ENCODE measurements around the gene LAMA5.

Gene LAMA5

GRCh38 chr20:62403331-62403730, 36.2 kb upstream of the LAMA5 start:
- DNase-seq (ENCODE audit: low read depth), result no peak

- DNase-seq (ENCODE audit: low read depth), result no peak
Measured at GRCh38 chr20:62402456-62403150, 35.5 kb upstream of the LAMA5 start.

- DNase-seq (ENCODE audit: low read depth), result no peak
Measured at GRCh38 chr20:62401331-62401779, 34.2 kb upstream of the LAMA5 start.

- DNase-seq (ENCODE audit: low read depth), result no peak
Measured at GRCh38 chr20:62400541-62400940, 33.4 kb upstream of the LAMA5 start.

GRCh38 chr20:62400021-62400420, 32.9 kb upstream of the LAMA5 start:
- DNase-seq (ENCODE audit: low read depth), result no peak

GRCh38 chr20:62398120-62398821, 31.2 kb upstream of the LAMA5 start:
- no peak for DNase-seq (ENCODE audit: low read depth)

GRCh38 chr20:62396367-62397239, 29.5 kb upstream of the LAMA5 start:
- DNase-seq (ENCODE audit: low read depth), result no peak

- no peak for DNase-seq (ENCODE audit: low read depth)
Measured at GRCh38 chr20:62395311-62396242, 28.5 kb upstream of the LAMA5 start.

- no peak for DNase-seq (ENCODE audit: low read depth)
Measured at GRCh38 chr20:62394248-62395245, 27.4 kb upstream of the LAMA5 start.

GRCh38 chr20:62393830-62394229, 26.7 kb upstream of the LAMA5 start:
- DNase-seq (ENCODE audit: low read depth), result no peak

GRCh38 chr20:62393335-62393665, 26.2 kb upstream of the LAMA5 start:
- DNase-seq (ENCODE audit: low read depth), result no peak

GRCh38 chr20:62392621-62393334, 25.7 kb upstream of the LAMA5 start:
- no peak for DNase-seq (ENCODE audit: low read depth)

GRCh38 chr20:62392077-62392418, 24.9 kb upstream of the LAMA5 start:
- DNase-seq (ENCODE audit: low read depth), result no peak

- no peak for DNase-seq (ENCODE audit: low read depth)
Measured at GRCh38 chr20:62391165-62392076, 24.3 kb upstream of the LAMA5 start.

GRCh38 chr20:62390317-62391164, 23.4 kb upstream of the LAMA5 start:
- DNase-seq (ENCODE audit: low read depth), result no peak

GRCh38 chr20:62389601-62390087, 22.5 kb upstream of the LAMA5 start:
- DNase-seq (ENCODE audit: low read depth), result no peak

- no peak for DNase-seq (ENCODE audit: low read depth)
Measured at GRCh38 chr20:62388839-62389600, 21.9 kb upstream of the LAMA5 start.
